Measurements from ENCODE around the gene EZH1.

EZH1 gene

GRCh38 chr17:42704490-42704836 is 40.4 kb downstream of the EZH1 start:
- no peaks in the 10 kb centered on the region for H3K27me3 ChIP-seq (ENCODE audit: control insufficient read depth, insufficient read depth, low read length)
- peaks cover 81% of the 10 kb centered on the region for H3K36me3 ChIP-seq (ENCODE audit: control insufficient read depth, insufficient read depth, low read length)
- H3K4me3 ChIP-seq (ENCODE audit: low read depth, low read length): no peak overlapping the region
- 0 out of 2 replicates have a peak, but pooled peaks cover under 1% of the 10 kb centered on the region for H3K4me1 ChIP-seq (ENCODE audit: control insufficient read depth, insufficient read depth, low read length)
- H3K9ac ChIP-seq (ENCODE audit: low read length): no peak overlapping the region
- no peak overlapping the region for H3K27ac ChIP-seq (ENCODE audit: low read depth, low read length)
- no peaks in the 10 kb centered on the region for H3K9me3 ChIP-seq (ENCODE audit: control insufficient read depth, insufficient read depth, low read depth, low read length)

DNA sequence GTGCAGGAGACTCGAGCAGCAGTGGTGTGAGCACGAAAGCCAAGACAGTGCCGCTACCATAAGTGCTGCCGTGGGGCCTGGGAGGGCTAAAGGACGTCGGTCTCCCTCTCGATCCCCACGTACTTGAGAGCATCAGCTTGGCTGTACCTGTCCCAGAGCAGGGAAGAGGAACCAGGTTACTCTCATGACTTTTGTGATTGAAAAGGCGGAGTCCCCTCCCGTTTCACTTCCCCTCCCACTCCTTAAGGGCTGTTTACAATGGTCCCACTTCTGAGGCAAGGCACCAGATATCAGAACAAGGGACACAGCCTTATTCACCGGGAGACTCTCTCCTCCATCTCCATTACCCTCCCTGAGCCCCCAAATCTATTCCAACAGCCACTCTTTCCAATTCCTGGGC is 42.4 kb downstream of the EZH1 start:
- H3K4me1 ChIP-seq (ENCODE audit: control insufficient read depth, insufficient read depth, low read length): peaks cover 5% of the 10 kb centered on the region; the same call in 1 of the 2 replicates
- H3K27ac ChIP-seq (ENCODE audit: low read depth, low read length): no peak overlapping the region
- H3K27me3 ChIP-seq (ENCODE audit: control insufficient read depth, insufficient read depth, low read length): no peaks in the 10 kb centered on the region
- peaks cover 69% of the 10 kb centered on the region for H3K36me3 ChIP-seq (ENCODE audit: control insufficient read depth, insufficient read depth, low read length)
- H3K4me3 ChIP-seq (ENCODE audit: low read depth, low read length): no peak overlapping the region
- H3K9me3 ChIP-seq (ENCODE audit: control insufficient read depth, insufficient read depth, low read depth, low read length): no peaks in the 10 kb centered on the region
- H3K9ac ChIP-seq (ENCODE audit: low read length): peak overlapping the region; percentile 10

DNA sequence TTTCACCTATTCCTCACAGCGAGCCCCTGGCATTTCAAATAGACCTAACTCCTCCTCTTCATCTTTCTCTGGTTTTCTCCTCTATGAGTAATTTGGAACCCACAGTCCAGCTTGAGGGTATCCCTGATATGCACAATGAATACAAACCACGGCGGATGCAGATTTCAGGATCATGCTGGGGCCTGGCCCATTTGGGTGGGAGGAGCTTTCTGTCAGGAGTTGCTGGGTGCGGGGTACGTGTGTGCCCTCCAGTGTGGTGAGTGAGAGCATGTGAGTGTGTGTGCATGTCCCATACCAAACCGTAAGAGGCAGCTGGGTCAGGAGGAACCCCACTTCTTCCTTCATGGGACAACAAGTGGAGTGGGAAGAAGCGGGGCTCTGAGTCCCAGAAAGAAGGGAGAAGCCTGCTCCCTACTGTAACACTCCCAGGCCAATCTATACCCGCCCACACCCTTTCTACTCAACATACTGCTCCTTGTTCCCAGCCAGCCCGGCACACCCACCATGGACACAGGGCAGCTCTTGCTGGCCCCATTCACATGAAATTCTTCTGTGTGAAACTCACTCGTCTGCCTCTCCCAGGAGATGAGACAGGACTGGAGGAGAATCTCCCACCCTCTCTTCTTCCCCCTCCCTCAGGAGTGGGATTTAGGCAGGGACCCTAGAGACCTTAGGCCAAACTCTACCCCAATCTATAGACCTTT is 44.1 kb downstream of the EZH1 start:
- Histone ChIP-seq H3K36me3 (ENCODE audit: control insufficient read depth, insufficient read depth, low read length) (peaks cover 65% of the 10 kb centered on the region), H3K9ac (ENCODE audit: low read length) (no peak overlapping the region)

GRCh38 chr17:42699415-42699740 is 45.5 kb downstream of the EZH1 start:
- H3K9ac ChIP-seq (ENCODE audit: low read length): no peak overlapping the region

More for the DNA sequence above, 44.1 kb downstream of the EZH1 start:
- H3K27ac ChIP-seq (ENCODE audit: low read depth, low read length): no peak overlapping the region
- no peaks in the 10 kb centered on the region for H3K27me3 ChIP-seq (ENCODE audit: control insufficient read depth, insufficient read depth, low read length)
- no peak overlapping the region for H3K4me3 ChIP-seq (ENCODE audit: low read depth, low read length)
- H3K9me3 ChIP-seq (ENCODE audit: control insufficient read depth, insufficient read depth, low read depth, low read length): no peaks in the 10 kb centered on the region
- peaks cover 5% of the 10 kb centered on the region; the same call in 1 of the 2 replicates for H3K4me1 ChIP-seq (ENCODE audit: control insufficient read depth, insufficient read depth, low read length)

GRCh38 chr17:42698736-42699414 is 46.0 kb downstream of the EZH1 start:
- H3K9me3 ChIP-seq (ENCODE audit: control insufficient read depth, insufficient read depth, low read depth, low read length): no peaks in the 10 kb centered on the region
- H3K4me3 ChIP-seq (ENCODE audit: low read depth, low read length): no peak overlapping the region
- peaks cover 5% of the 10 kb centered on the region; the same call in 1 of the 2 replicates for H3K4me1 ChIP-seq (ENCODE audit: control insufficient read depth, insufficient read depth, low read length)
- no peaks in the 10 kb centered on the region for H3K27me3 ChIP-seq (ENCODE audit: control insufficient read depth, insufficient read depth, low read length)
- H3K9ac ChIP-seq (ENCODE audit: low read length): no peak overlapping the region
- no peak overlapping the region for H3K27ac ChIP-seq (ENCODE audit: low read depth, low read length)
- H3K36me3 ChIP-seq (ENCODE audit: control insufficient read depth, insufficient read depth, low read length): peaks cover 55% of the 10 kb centered on the region

More at GRCh38 chr17:42699415-42699740, 45.5 kb downstream of the EZH1 start:
- no peaks in the 10 kb centered on the region for H3K9me3 ChIP-seq (ENCODE audit: control insufficient read depth, insufficient read depth, low read depth, low read length)
- H3K4me3 ChIP-seq (ENCODE audit: low read depth, low read length): no peak overlapping the region
- H3K27ac ChIP-seq (ENCODE audit: low read depth, low read length): no peak overlapping the region
- no peaks in the 10 kb centered on the region for H3K27me3 ChIP-seq (ENCODE audit: control insufficient read depth, insufficient read depth, low read length)
- H3K36me3 ChIP-seq (ENCODE audit: control insufficient read depth, insufficient read depth, low read length): peaks cover 59% of the 10 kb centered on the region
- peaks cover 5% of the 10 kb centered on the region; the same call in 1 of the 2 replicates for H3K4me1 ChIP-seq (ENCODE audit: control insufficient read depth, insufficient read depth, low read length)

GRCh38 chr17:42697108-42697811 is 47.6 kb downstream of the EZH1 start:
- Histone ChIP-seq H3K27me3 (ENCODE audit: control insufficient read depth, insufficient read depth, low read length) (no peaks in the 10 kb centered on the region), H3K36me3 (ENCODE audit: control insufficient read depth, insufficient read depth, low read length) (peaks cover 52% of the 10 kb centered on the region), H3K4me1 (ENCODE audit: control insufficient read depth, insufficient read depth, low read length) (peaks cover 5% of the 10 kb centered on the region; the same call in 1 of the 2 replicates), H3K9ac (ENCODE audit: low read length) (no peak overlapping the region), H3K4me3 (ENCODE audit: low read depth, low read length) (no peak overlapping the region), H3K27ac (ENCODE audit: low read depth, low read length) (no peak overlapping the region), H3K9me3 (ENCODE audit: control insufficient read depth, insufficient read depth, low read depth, low read length) (no peaks in the 10 kb centered on the region)

GRCh38 chr17:42695500-42695899 is 49.3 kb downstream of the EZH1 start:
- H3K36me3 ChIP-seq (ENCODE audit: control insufficient read depth, insufficient read depth, low read length): peaks cover 40% of the 10 kb centered on the region
- no peak overlapping the region for H3K27ac ChIP-seq (ENCODE audit: low read depth, low read length)
- no peak overlapping the region for H3K9ac ChIP-seq (ENCODE audit: low read length)
- H3K4me3 ChIP-seq (ENCODE audit: low read depth, low read length): no peak overlapping the region
- no peaks in the 10 kb centered on the region for H3K9me3 ChIP-seq (ENCODE audit: control insufficient read depth, insufficient read depth, low read depth, low read length)
- peaks cover 5% of the 10 kb centered on the region; the same call in 1 of the 2 replicates for H3K4me1 ChIP-seq (ENCODE audit: control insufficient read depth, insufficient read depth, low read length)
- no peaks in the 10 kb centered on the region for H3K27me3 ChIP-seq (ENCODE audit: control insufficient read depth, insufficient read depth, low read length)

- H3K9ac ChIP-seq (ENCODE audit: low read length): no peak overlapping the region
- no peak overlapping the region for H3K4me3 ChIP-seq (ENCODE audit: low read depth, low read length)
- H3K9me3 ChIP-seq (ENCODE audit: control insufficient read depth, insufficient read depth, low read depth, low read length): no peaks in the 10 kb centered on the region
- H3K36me3 ChIP-seq (ENCODE audit: control insufficient read depth, insufficient read depth, low read length): peaks cover 35% of the 10 kb centered on the region
- H3K27me3 ChIP-seq (ENCODE audit: control insufficient read depth, insufficient read depth, low read length): no peaks in the 10 kb centered on the region
- peaks cover 5% of the 10 kb centered on the region; the same call in 1 of the 2 replicates for H3K4me1 ChIP-seq (ENCODE audit: control insufficient read depth, insufficient read depth, low read length)
- H3K27ac ChIP-seq (ENCODE audit: low read depth, low read length): no peak overlapping the region
Measured at GRCh38 chr17:42694524-42694923, 50.3 kb downstream of the EZH1 start.

DNA sequence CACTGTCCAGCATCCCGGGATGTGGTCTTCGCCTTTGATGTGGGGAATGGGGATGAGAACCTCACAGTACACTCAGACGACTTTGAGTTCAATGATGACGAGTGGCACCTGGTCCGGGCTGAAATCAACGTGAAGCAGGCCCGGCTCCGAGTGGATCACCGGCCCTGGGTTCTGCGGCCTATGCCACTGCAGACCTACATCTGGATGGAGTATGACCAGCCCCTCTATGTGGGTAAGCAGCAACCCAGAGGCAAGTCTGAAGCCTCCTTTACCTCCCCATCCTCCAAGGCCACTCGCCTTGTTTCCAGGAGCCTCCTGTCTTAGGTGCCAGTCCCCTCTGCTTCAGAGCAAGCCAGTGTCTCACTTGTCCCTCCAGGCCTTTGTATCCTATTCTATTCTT is 52.4 kb downstream of the EZH1 start:
- no peak overlapping the region for H3K4me3 ChIP-seq (ENCODE audit: low read depth, low read length)
- peaks cover 4% of the 10 kb centered on the region; the same call in 1 of the 2 replicates for H3K4me1 ChIP-seq (ENCODE audit: control insufficient read depth, insufficient read depth, low read length)
- H3K36me3 ChIP-seq (ENCODE audit: control insufficient read depth, insufficient read depth, low read length): peaks cover 31% of the 10 kb centered on the region
- H3K27me3 ChIP-seq (ENCODE audit: control insufficient read depth, insufficient read depth, low read length): no peaks in the 10 kb centered on the region
- H3K27ac ChIP-seq (ENCODE audit: low read depth, low read length): no peak overlapping the region
- H3K9me3 ChIP-seq (ENCODE audit: control insufficient read depth, insufficient read depth, low read depth, low read length): no peaks in the 10 kb centered on the region
- H3K9ac ChIP-seq (ENCODE audit: low read length): no peak overlapping the region

GRCh38 chr17:42691021-42691545 is 53.8 kb downstream of the EZH1 start:
- H3K4me1 ChIP-seq (ENCODE audit: control insufficient read depth, insufficient read depth, low read length): peaks cover 4% of the 10 kb centered on the region; the same call in 1 of the 2 replicates
- peaks cover 22% of the 10 kb centered on the region for H3K36me3 ChIP-seq (ENCODE audit: control insufficient read depth, insufficient read depth, low read length)
- no peak overlapping the region for H3K27ac ChIP-seq (ENCODE audit: low read depth, low read length)
- H3K9ac ChIP-seq (ENCODE audit: low read length): no peak overlapping the region
- H3K9me3 ChIP-seq (ENCODE audit: control insufficient read depth, insufficient read depth, low read depth, low read length): no peaks in the 10 kb centered on the region
- no peak overlapping the region for H3K4me3 ChIP-seq (ENCODE audit: low read depth, low read length)
- H3K27me3 ChIP-seq (ENCODE audit: control insufficient read depth, insufficient read depth, low read length): no peaks in the 10 kb centered on the region

All from HUES6 (cell line).